GM19463 (cell line): ENCODE data around the gene SEMA6A.
A peak's percentile ranks its signal among the peaks of the same experiment; 100 is the strongest.

Experiments
- ATAC-seq: cut with Tn5 transposase; IDR thresholded peaks from one replicate; pipeline ENCODE4 v1.9.1; 2021; ENCODE audit warnings: mild to moderate bottlenecking, moderate library complexity; ENCODE audit not compliant: unreplicated experiment

SEMA6A gene

GRCh38 chr5:116497631-116498030 is 77.0 kb downstream of the SEMA6A start:
- ATAC-seq, result no peak

- no peak for ATAC-seq
Measured at GRCh38 chr5:116495786-116496357, 78.8 kb downstream of the SEMA6A start.

- ATAC-seq, result no peak
Measured at GRCh38 chr5:116494784-116495450, 79.7 kb downstream of the SEMA6A start.

- ATAC-seq, result peak; percentile 46
Measured at GRCh38 chr5:116492776-116493175, 81.8 kb downstream of the SEMA6A start.

GRCh38 chr5:116492016-116492623 is 82.5 kb downstream of the SEMA6A start:
- ATAC-seq, result peak; percentile 78

GRCh38 chr5:116488356-116489041 is 86.1 kb downstream of the SEMA6A start:
- no peak for ATAC-seq

- no peak for ATAC-seq
Measured at GRCh38 chr5:116487045-116487444, 87.6 kb downstream of the SEMA6A start.

- no peak for ATAC-seq
Measured at GRCh38 chr5:116486588-116486987, 88.0 kb downstream of the SEMA6A start.

GRCh38 chr5:116484645-116485044 is 90.0 kb downstream of the SEMA6A start:
- no peak for ATAC-seq

GRCh38 chr5:116482394-116482793 is 92.2 kb downstream of the SEMA6A start:
- no peak for ATAC-seq

- no peak for ATAC-seq
Measured at GRCh38 chr5:116480894-116481510, 93.6 kb downstream of the SEMA6A start.

- no peak for ATAC-seq
Measured at GRCh38 chr5:116479776-116480675, 94.6 kb downstream of the SEMA6A start.

- no peak for ATAC-seq
Measured at GRCh38 chr5:116478491-116478890, 96.1 kb downstream of the SEMA6A start.

GRCh38 chr5:116476897-116477537 is 97.6 kb downstream of the SEMA6A start:
- no peak for ATAC-seq

GRCh38 chr5:116475338-116475737 is 99.3 kb downstream of the SEMA6A start:
- ATAC-seq, result peak; percentile 85

GRCh38 chr5:116473706-116474105 is 100.9 kb downstream of the SEMA6A start:
- no peak for ATAC-seq

- ATAC-seq, result no peak
Measured at GRCh38 chr5:116472274-116472673, 102.3 kb downstream of the SEMA6A start.

GRCh38 chr5:116469631-116470030 is 105.0 kb downstream of the SEMA6A start:
- ATAC-seq, result no peak

- no peak for ATAC-seq
Measured at GRCh38 chr5:116468583-116468982, 106.0 kb downstream of the SEMA6A start.

GRCh38 chr5:116467465-116467843 is 107.2 kb downstream of the SEMA6A start:
- no peak for ATAC-seq
